Vagina (tissue), 2 donors: ENCODE results near the gene IL19. TPM values are rescaled to one million over a fixed set of nuclear protein-coding genes. Genes with fewer than 3 reads are reported as not detected.

Experiments
- DNase-seq, 2 donors: peaks; one replicate each; pipeline ENCODE4 v3.0.0-alpha.2; 2017; ENCODE audit errors: extremely low spot score in 2 of 2
- H3K27ac ChIP-seq: fragments of 200-600 bp; sonication (generic); one replicate; pipeline ENCODE4 v1.5.1; 2019
- H3K27me3 ChIP-seq: fragments of 200-600 bp; sonication (generic); one replicate; pipeline ENCODE4 v1.5.1; 2019
- H3K36me3 ChIP-seq, 2 donors: fragments of 200-600 bp; sonication (generic); one replicate each; pipeline ENCODE4 v1.5.1; 2017 to 2019
- H3K4me1 ChIP-seq: fragments of 200-600 bp; sonication (generic); one replicate; pipeline ENCODE4 v1.5.1; 2019
- H3K4me3 ChIP-seq, 2 donors: fragments of 200-600 bp; sonication (generic); 1 replicate in 1 of 2; 2 replicates in 1 of 2; pipeline ENCODE4 v1.5.1; 2016 to 2019
- H3K9me3 ChIP-seq: fragments of 200-600 bp; sonication (generic); one replicate; pipeline ENCODE4 v1.5.1; 2019
- CTCF ChIP-seq, 3 experiments: fragments of 450-650 bp in 2 of 3; fragments of 200-600 bp in 1 of 3; sonication (generic) in 1 of 3; IDR thresholded peaks; one replicate each; pipeline ENCODE4 v1.5.1; 2017 to 2019; ENCODE audit warnings: antibody characterized with exemption in 3 of 3, mild to moderate bottlenecking in 2 of 3, moderate library complexity in 2 of 3
- POLR2A ChIP-seq, 2 donors: fragments of 450-650 bp; IDR thresholded peaks; one replicate each; pipeline ENCODE4 v1.6.1; 2017; ENCODE audit warnings: antibody characterized with exemption in 2 of 2, mild to moderate bottlenecking in 2 of 2, moderate library complexity in 2 of 2
- POLR2AphosphoS5 ChIP-seq, 2 donors: sonication (generic); formaldehyde crosslinking; IDR thresholded peaks; one replicate each; pipeline ENCODE4 v1.9.0; 2017; ENCODE audit warnings: antibody characterized with exemption in 2 of 2, mild to moderate bottlenecking in 2 of 2, low read depth in 1 of 2; ENCODE audit not compliant: insufficient read depth in 1 of 2
- intact Hi-C: fragments of 100-400 bp; cut with DNase I; formaldehyde crosslinking; loops from one replicate; pipeline ENCODE4 v1.15.1; 2023
- total RNA-seq: library from RNA; depleted of rRNA; stranded (reverse); fragments of >200 nt; gene quantifications from one replicate; pipeline ENCODE4 v1.2.3, GENCODE V29; 2016

IL19 gene
- total RNA-seq, 1 donor from 2014 or later: not detected

DNA sequence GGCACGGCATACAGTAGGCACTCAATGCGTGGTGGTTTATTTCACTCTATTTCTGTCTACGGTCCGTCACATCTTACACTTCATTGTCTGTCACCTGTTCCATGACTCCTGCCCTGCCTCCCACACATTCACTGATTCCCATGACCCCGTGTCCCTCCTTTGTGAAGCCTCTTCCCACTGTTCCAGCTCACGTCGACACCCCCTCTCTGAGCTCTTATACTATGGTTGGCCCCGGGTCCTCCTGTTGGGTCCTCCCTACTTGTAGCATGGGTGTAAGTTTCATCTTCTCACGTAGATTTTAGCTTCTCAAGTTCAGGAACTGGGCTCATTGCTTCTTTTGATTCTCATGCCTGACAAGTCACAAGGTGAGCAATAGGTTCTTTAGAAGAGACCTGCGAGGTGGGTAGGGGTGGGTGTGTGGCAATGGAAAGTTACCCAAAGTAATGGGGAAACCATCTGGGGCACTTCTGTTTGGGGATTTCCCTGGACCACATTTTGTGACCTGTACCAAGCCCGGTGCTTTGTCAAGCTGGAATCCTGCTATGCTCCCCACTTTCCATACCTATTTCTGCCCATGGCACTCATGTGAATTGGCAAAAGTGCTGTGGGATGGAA lies 23.8 kb downstream of the IL19 start:
- Histone ChIP-seq H3K4me1 (no peaks in the 10 kb centered on the region), H3K27me3 (no peaks in the 10 kb centered on the region), H3K27ac (no peak overlapping the region), H3K36me3 (no peaks in the 10 kb centered on the region), H3K4me3 (no peak overlapping the region), H3K9me3 (no peaks in the 10 kb centered on the region)
- no peak for TF ChIP-seq POLR2AphosphoS5 (IDR thresholded peaks at IDR 0.05; ENCODE audit: insufficient read depth in 1 of 2, low read depth in 1 of 2)
- TF ChIP-seq POLR2A (IDR thresholded peaks at IDR 0.05): no peak
- no peak for TF ChIP-seq CTCF (IDR thresholded peaks at IDR 0.05)
- DNase-seq: no peak
- intact Hi-C loops: no loop called here

- DNase-seq: no peak
- TF ChIP-seq CTCF (IDR thresholded peaks at IDR 0.05): no peak
- no peak for TF ChIP-seq POLR2AphosphoS5 (IDR thresholded peaks at IDR 0.05; ENCODE audit: insufficient read depth in 1 of 2, low read depth in 1 of 2)
- no peak for TF ChIP-seq POLR2A (IDR thresholded peaks at IDR 0.05)
- H3K27me3 ChIP-seq: no peaks in the 10 kb centered on the region
- H3K36me3 ChIP-seq: no peaks in the 10 kb centered on the region
- H3K4me1 ChIP-seq: no peaks in the 10 kb centered on the region
- H3K9me3 ChIP-seq: no peaks in the 10 kb centered on the region
- no peak overlapping the region for H3K27ac ChIP-seq
- intact Hi-C loops: no loop called here
- H3K4me3 ChIP-seq: no peak overlapping the region
Observed at GRCh38 chr1:206796116-206796515, 25.5 kb downstream of the IL19 start.

DNA sequence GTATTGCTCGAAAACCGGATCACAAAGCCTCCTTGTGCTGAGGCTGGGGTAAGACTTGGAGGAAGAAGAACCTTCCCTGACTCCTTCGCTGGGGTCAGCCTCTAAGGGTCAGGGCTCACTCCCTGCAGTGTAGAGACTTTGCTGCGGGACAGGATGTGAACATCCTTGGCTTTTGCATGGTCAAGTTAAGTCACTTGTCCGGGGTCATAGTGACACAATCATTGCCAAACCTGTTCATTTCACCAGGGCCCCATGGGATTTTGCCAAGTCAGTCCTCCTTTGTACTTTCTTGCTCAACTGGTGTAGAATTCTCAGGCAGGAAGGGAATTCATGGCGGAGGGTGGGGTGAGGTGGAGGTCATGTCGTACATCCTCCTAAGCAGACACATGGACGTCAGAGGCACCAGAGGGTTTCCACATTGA lies 26.4 kb downstream of the IL19 start:
- DNase-seq: no peak
- intact Hi-C loops: no loop called here
- Histone ChIP-seq H3K36me3 (no peaks in the 10 kb centered on the region), H3K4me3 (no peak overlapping the region), H3K27ac (no peak overlapping the region), H3K4me1 (no peaks in the 10 kb centered on the region), H3K9me3 (no peaks in the 10 kb centered on the region), H3K27me3 (no peaks in the 10 kb centered on the region)
- TF ChIP-seq CTCF (IDR thresholded peaks at IDR 0.05): no peak
- TF ChIP-seq POLR2AphosphoS5 (IDR thresholded peaks at IDR 0.05; ENCODE audit: insufficient read depth in 1 of 2, low read depth in 1 of 2): no peak
- no peak for TF ChIP-seq POLR2A (IDR thresholded peaks at IDR 0.05)

- no peak overlapping the region for H3K27ac ChIP-seq
- no peak for TF ChIP-seq CTCF (IDR thresholded peaks at IDR 0.05)
- no peak for TF ChIP-seq POLR2AphosphoS5 (IDR thresholded peaks at IDR 0.05; ENCODE audit: insufficient read depth in 1 of 2, low read depth in 1 of 2)
- H3K9me3 ChIP-seq: no peaks in the 10 kb centered on the region
- H3K4me3 ChIP-seq: no peak overlapping the region
- no peak for DNase-seq
- H3K27me3 ChIP-seq: no peaks in the 10 kb centered on the region
- no peaks in the 10 kb centered on the region for H3K36me3 ChIP-seq
- H3K4me1 ChIP-seq: no peaks in the 10 kb centered on the region
- intact Hi-C loops: no loop called here
Observed at GRCh38 chr1:206797534-206798383, 27.2 kb downstream of the IL19 start.
